GM21786 (cell line): ENCODE results near the gene TTI1.

Experiments
- ATAC-seq: cut with Tn5 transposase; IDR thresholded peaks from one replicate; pipeline ENCODE4 v1.9.1; 2021; ENCODE audit not compliant: unreplicated experiment

Gene TTI1

GRCh38 chr20:38033330-38034107 is at the start of gene TTI1, which contains the start of gene RPRD1B:
TSS of gene TTI1 (minus strand) at chr20:38033456. CDS start at chr20:38013816, 19,640 bp downstream.
TSS of gene RPRD1B (plus strand) at chr20:38033746. CDS start at chr20:38033948, 202 bp downstream.
- peak; percentile 75 for ATAC-seq

- no peak for ATAC-seq
Observed at GRCh38 chr20:38082894-38083293, 49.6 kb upstream of the TTI1 start.

- no peak for ATAC-seq
Observed at GRCh38 chr20:38081575-38081974, 48.3 kb upstream of the TTI1 start.

GRCh38 chr20:38079353-38079752 is 46.1 kb upstream of the TTI1 start:
- no peak for ATAC-seq

- no peak for ATAC-seq
Observed at GRCh38 chr20:38078084-38078483, 44.8 kb upstream of the TTI1 start.

DNA sequence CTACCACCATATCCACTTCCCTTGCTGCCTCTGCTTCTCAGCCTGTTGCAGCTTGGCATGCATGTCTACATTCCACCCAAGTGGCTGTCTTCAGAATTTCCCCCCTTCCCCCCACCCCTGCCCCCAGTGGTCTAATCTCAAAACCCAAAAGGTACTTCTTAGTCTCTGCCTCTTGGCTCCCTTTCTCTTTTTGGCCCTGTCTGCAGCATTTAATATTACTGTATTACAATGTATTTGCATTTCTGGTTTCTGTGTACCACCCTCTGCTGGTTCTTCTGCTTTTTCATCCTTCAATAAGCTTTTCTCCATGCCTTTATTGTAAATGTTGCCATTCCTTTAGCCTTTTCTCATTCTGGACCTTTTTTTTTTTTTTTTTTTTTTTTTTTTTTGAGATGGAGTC is 43.3 kb upstream of the TTI1 start:
- ATAC-seq = no peak

DNA sequence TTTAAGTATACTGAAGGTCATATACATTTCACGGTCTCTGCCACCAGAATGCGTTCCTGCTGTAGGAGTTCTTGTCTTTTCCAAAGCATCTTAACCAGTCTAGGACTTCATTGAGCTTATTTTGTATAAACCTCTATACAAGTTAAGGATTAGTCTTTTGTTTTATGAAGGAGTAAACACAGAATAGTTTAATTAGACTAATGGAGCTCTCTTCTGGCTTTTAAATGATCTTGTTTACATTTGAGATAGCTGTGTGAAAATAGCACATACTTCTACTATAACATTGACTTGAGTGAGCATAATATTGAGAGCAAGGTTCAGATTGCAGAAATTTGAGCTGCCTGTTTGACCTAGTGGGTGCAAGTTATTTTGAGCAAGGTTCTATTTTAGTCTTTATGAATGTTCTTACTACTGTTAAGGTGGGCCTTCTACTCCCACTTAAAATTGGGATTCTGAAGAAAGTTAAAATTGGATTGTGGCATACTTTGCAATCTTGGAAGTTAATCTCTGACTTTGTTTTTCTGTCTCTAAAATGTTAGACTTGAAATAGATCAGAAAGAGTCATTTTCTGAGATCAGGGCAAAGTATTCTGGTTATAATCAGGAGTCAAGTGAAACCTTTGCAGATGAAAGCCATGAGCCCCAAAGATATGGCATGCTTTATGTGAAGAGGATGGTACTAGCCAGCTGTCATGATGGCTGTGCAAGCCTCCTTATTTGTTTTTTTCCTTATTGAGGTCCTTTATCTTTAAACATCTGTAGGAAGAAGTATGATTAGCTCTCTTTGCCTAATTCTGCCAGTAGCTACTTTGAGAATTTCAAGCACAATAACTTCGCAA is 42.1 kb upstream of the TTI1 start:
- no peak for ATAC-seq

DNA sequence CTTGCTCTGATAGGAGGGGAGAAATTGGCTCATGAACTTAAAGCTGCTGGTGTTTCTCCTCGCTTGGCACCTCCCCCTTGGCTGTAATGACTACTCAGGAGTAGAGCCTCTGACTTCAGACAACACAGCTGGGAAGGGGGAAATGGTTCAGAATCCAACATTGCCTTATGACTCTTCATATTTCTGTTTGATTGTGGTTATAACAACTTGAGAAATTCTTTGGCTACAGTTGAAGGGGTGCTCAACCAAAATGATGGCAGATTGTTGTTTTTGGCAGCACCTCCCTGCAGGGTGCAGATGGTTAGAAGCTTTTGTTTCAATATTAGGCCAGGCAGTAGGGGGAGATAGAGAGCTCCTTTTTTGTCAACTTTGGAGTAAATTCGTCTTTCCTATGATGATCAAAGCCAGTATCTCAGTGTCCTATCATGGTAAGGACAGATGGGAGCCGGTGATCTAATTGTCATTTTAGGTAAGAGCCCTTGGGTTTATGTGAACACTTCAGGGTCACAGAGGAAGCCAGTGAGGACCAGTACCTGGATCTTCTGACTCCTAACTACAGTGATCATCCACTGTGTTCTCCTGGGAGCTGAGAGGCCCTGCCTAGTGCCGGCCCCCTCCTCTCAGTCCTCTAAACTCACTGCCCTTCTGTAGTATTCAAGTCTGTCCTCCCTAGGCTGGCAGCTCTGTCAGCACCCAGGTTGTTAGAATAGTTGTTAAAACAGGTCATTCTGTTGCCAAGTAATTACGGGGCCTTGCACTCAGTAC is 40.2 kb upstream of the TTI1 start:
- no peak for ATAC-seq

- no peak for ATAC-seq
Observed at GRCh38 chr20:38072898-38073297, 39.6 kb upstream of the TTI1 start.

DNA sequence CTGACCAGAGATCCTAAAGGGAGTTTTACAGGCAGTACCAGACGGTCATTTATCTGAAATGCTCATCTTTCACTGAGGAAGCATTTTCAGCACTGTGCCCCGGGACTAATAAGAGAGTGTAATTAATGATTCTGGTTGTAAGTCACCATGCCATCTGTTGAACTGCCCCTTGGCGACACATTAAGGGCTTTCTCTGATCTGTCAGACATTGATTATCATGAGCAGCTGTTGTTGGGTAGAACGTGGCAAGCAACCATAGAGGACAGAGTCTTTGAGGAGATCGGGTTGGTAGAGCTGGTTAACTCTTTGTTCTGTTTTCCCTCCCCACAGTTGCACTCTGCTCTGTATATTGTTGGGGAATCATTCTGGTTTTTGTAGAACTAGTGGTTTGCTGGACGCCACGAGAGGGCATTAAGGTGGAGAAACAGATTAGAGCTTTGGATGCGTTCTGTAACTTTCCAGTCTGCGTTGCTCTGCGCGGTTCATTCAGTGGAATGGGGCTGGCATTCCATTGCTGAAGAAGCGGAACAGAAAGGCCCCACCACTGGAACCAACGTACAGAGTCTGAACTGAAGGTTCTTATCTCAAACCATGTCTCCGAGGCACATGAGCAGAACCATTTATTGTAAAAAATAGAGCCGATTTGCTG is 34.6 kb upstream of the TTI1 start:
- ATAC-seq = no peak

- no peak for ATAC-seq
Observed at GRCh38 chr20:38066969-38067716, 33.9 kb upstream of the TTI1 start.

DNA sequence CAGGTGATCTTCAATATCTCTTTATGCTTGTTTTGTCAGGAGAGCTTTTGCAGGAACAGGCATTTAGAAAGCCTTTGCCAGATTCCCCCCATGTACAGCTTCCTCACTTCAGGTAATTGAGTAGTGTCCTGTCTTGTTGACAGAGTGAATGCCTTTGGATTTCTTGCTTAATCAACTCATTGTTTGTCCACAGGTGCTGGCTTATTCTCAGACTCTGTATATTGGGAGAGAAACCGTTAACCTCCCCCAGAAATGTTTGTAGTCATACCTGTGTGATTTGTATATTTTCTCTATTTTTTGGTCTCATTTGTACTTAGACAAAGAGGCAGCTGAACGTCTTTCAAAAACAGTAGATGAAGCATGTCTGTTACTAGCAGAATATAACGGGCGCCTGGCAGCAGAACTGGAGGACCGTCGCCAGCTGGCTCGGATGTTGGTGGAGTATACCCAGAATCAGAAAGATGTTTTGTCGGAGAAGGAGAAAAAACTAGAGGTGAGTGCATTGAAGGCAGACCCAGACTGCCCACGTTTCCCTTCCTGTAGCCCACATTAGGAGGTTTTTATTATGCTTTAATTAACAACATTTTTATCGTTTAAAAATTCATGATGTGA is 32.6 kb upstream of the TTI1 start:
- ATAC-seq = no peak

DNA sequence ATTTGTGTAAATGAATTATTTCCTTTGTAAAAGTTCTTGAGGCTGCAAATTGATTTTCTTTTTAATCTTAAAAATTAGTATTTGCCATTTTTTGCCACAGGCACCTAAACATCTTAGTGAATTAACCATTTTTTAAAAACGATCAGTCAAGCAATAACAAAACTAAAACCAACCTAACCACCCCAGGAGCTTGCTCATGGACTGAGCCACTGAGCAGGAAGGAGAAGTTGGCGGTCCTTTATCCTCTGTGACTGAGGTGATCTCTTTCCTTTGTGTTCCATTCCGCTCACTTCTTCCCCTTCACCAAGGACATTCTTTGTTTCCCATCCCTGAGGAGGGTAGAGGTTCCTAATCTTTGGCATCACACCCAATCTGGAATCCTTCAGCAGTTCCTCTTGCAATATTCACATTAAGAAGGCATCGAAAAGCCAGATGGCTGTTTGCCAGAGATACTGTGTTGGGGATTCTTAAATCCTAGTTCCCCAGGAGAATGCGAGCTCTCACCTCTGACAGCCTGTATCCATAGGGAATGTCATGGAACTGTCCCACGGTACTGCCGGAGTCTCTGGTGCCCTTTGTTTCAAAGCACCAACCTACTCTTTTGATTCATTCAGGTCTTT is 30.8 kb upstream of the TTI1 start:
- no peak for ATAC-seq

DNA sequence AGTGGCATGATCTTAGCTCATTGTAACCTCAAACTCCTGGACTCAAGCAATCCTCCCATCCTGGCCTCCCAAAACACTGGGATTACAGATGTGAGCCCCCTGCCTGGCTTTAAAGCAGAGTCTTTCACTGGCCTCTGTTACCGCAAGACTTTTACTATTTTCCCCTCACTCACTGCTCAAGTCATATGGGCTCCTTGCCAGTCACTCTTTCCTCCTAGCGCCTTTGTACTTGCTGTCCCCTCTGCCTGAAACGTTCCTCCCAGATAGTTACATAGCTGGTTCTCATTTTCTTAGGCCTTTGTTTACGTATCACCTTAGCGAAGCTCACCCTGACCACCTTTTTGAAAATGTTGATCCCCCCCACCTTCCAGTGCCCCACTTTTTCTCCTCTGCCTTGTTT is 29.6 kb upstream of the TTI1 start:
- ATAC-seq = no peak

- ATAC-seq = peak; percentile 48
Observed at GRCh38 chr20:38061109-38061508, 27.9 kb upstream of the TTI1 start.

- no peak for ATAC-seq
Observed at GRCh38 chr20:38060536-38060935, 27.3 kb upstream of the TTI1 start.

- no peak for ATAC-seq
Observed at GRCh38 chr20:38059832-38060231, 26.6 kb upstream of the TTI1 start.

DNA sequence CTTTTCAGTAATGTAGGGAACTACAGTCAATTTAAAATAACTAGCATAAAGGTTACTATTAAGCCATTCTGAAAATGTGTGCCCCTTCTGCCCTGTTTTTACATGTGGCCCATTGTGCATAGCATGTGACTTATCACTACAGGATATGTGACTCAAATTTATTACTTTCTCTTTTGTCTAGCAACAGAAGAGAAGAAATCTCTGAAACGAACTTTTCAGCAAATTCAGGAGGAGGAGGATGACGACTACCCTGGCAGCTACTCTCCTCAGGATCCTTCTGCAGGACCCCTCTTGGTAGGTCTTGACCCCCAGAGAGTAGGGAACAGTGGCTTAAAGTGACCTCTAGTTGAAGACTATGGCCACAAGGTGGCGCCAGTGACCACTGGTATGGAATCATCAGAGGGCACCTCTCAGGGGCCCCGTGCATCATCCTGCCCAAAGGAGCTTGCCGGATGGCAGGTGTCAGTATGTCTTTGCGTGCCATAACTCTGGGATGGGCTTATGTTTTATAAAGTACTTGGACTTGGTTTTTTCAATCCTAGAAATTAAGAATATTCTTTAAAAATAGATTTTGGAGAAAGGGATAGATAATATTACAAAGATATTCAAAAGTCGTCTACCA is 24.2 kb upstream of the TTI1 start:
- ATAC-seq = peak; percentile 70

DNA sequence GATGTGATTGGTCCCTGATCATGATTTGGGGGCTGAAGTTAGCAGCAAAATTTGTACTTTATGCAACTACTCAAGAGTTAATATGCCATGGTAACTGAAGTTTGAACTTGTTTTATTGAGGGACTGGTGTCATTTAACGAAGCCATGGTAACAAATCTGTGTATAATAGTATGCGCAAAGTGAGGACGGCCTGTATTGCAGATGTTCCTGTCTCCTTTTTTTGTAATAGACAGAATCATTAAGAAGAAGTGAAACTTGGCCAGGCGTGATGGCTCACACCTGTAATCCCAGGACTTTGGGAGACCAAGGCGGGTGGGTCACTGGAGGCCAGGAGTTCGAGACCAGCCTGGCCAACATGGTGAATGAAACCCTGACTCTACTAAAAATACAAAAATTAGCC is 22.6 kb upstream of the TTI1 start:
- no peak for ATAC-seq
